Activated T-helper 17 cell treated with anti-CD3 and anti-CD28 coated beads, Interleukin-2, amount 50 U/mL, for 72 hours (primary cell): Measurements from ENCODE around the gene SLC23A2. TPM values are rescaled to one million over a fixed set of nuclear protein-coding genes. Genes with fewer than 3 reads are reported as not detected.
A peak's percentile ranks its signal among the peaks of the same experiment; 100 is the strongest.

Source experiments
- ATAC-seq: fragments of 150-1000 bp; cut with Tn5 transposase; replicated peaks from 2 replicates; pipeline ENCODE4 v1.10.0; 2021; ENCODE audit warnings: mild to moderate bottlenecking, moderate library complexity
- H3K27ac Mint-ChIP-seq: one replicate; pipeline ENCODE4 v1.8.0; 2022; ENCODE audit warnings: mixed read lengths
- H3K27me3 Mint-ChIP-seq: one replicate; pipeline ENCODE4 v1.8.0; 2022; ENCODE audit warnings: mixed read lengths
- H3K36me3 Mint-ChIP-seq: one replicate; pipeline ENCODE4 v1.8.0; 2022; ENCODE audit warnings: low read depth, mild to moderate bottlenecking, mixed read lengths
- H3K4me1 Mint-ChIP-seq: one replicate; pipeline ENCODE4 v1.8.0; 2022; ENCODE audit warnings: mixed read lengths
- H3K4me3 Mint-ChIP-seq: one replicate; pipeline ENCODE4 v1.8.0; 2022; ENCODE audit warnings: mild to moderate bottlenecking, mixed read lengths
- H3K9me3 Mint-ChIP-seq: one replicate; pipeline ENCODE4 v1.8.0; 2022; ENCODE audit warnings: mixed read lengths
- total RNA-seq, 2 donors: library from RNA; stranded (reverse); gene quantifications; one replicate each; pipeline ENCODE4 v1.2.3, GENCODE V29; 2022

The SLC23A2 gene
- total RNA-seq, 2 donors from 2014 or later: 9.0 to 17.2 TPM

- H3K4me3 Mint-ChIP-seq: no peak overlapping the region
- peak overlapping the region; percentile 10 for H3K27ac Mint-ChIP-seq
- H3K4me1 Mint-ChIP-seq: peaks cover 5% of the 10 kb centered on the region
- no peaks in the 10 kb centered on the region for H3K9me3 Mint-ChIP-seq
- ATAC-seq: no peak
- H3K36me3 Mint-ChIP-seq: peaks cover 18% of the 10 kb centered on the region
- no peaks in the 10 kb centered on the region for H3K27me3 Mint-ChIP-seq
Observed at GRCh38 chr20:4920655-4921054, 80.7 kb downstream of the SLC23A2 start.

- peaks cover 18% of the 10 kb centered on the region for H3K36me3 Mint-ChIP-seq
- no peak overlapping the region for H3K27ac Mint-ChIP-seq
- H3K4me3 Mint-ChIP-seq: no peak overlapping the region
- peaks cover 5% of the 10 kb centered on the region for H3K4me1 Mint-ChIP-seq
- ATAC-seq: no peak
- H3K27me3 Mint-ChIP-seq: no peaks in the 10 kb centered on the region
- no peaks in the 10 kb centered on the region for H3K9me3 Mint-ChIP-seq
Observed at GRCh38 chr20:4920131-4920530, 81.2 kb downstream of the SLC23A2 start.

GRCh38 chr20:4919047-4919704, 82.1 kb downstream of the SLC23A2 start:
- Mint-ChIP-seq H3K4me3 (no peak overlapping the region), H3K9me3 (no peaks in the 10 kb centered on the region), H3K27me3 (no peaks in the 10 kb centered on the region), H3K27ac (peak overlapping the region; percentile 31), H3K36me3 (peaks cover 15% of the 10 kb centered on the region), H3K4me1 (peaks cover 3% of the 10 kb centered on the region)
- ATAC-seq: no peak

- no peak for ATAC-seq
- Mint-ChIP-seq H3K4me1 (no peaks in the 10 kb centered on the region), H3K4me3 (no peak overlapping the region), H3K27ac (peak overlapping the region; percentile 31), H3K36me3 (peaks cover 12% of the 10 kb centered on the region), H3K9me3 (no peaks in the 10 kb centered on the region), H3K27me3 (no peaks in the 10 kb centered on the region)
Observed at GRCh38 chr20:4918473-4918872, 82.8 kb downstream of the SLC23A2 start.

- Mint-ChIP-seq H3K4me1 (peaks cover 3% of the 10 kb centered on the region), H3K36me3 (peaks cover 13% of the 10 kb centered on the region), H3K4me3 (no peak overlapping the region), H3K9me3 (no peaks in the 10 kb centered on the region), H3K27ac (peak overlapping the region; percentile 78), H3K27me3 (no peaks in the 10 kb centered on the region)
- no peak for ATAC-seq
Observed at GRCh38 chr20:4916971-4917881, 84.1 kb downstream of the SLC23A2 start.

GRCh38 chr20:4913147-4913546, 88.2 kb downstream of the SLC23A2 start:
- no peaks in the 10 kb centered on the region for H3K27me3 Mint-ChIP-seq
- H3K9me3 Mint-ChIP-seq: no peaks in the 10 kb centered on the region
- H3K36me3 Mint-ChIP-seq: peaks cover 28% of the 10 kb centered on the region
- ATAC-seq: no peak
- H3K27ac Mint-ChIP-seq: no peak overlapping the region
- no peak overlapping the region for H3K4me3 Mint-ChIP-seq
- H3K4me1 Mint-ChIP-seq: peaks cover 6% of the 10 kb centered on the region

GRCh38 chr20:4912380-4913142, 88.7 kb downstream of the SLC23A2 start:
- Mint-ChIP-seq H3K4me1 (peaks cover 6% of the 10 kb centered on the region), H3K36me3 (peaks cover 28% of the 10 kb centered on the region), H3K4me3 (no peak overlapping the region), H3K27ac (no peak overlapping the region), H3K27me3 (no peaks in the 10 kb centered on the region), H3K9me3 (no peaks in the 10 kb centered on the region)
- ATAC-seq: peak; percentile 38

- Mint-ChIP-seq H3K27me3 (no peaks in the 10 kb centered on the region), H3K36me3 (peaks cover 28% of the 10 kb centered on the region), H3K4me1 (peaks cover 6% of the 10 kb centered on the region), H3K9me3 (no peaks in the 10 kb centered on the region), H3K4me3 (no peak overlapping the region), H3K27ac (no peak overlapping the region)
- ATAC-seq: no peak
Observed at GRCh38 chr20:4910951-4911350, 90.4 kb downstream of the SLC23A2 start.

GRCh38 chr20:4905613-4906012, 95.7 kb downstream of the SLC23A2 start:
- Mint-ChIP-seq H3K27me3 (no peaks in the 10 kb centered on the region), H3K27ac (no peak overlapping the region), H3K36me3 (peaks cover 29% of the 10 kb centered on the region), H3K4me3 (no peak overlapping the region), H3K4me1 (peaks cover 5% of the 10 kb centered on the region), H3K9me3 (no peaks in the 10 kb centered on the region)
- ATAC-seq: no peak

- H3K4me3 Mint-ChIP-seq: no peak overlapping the region
- H3K27ac Mint-ChIP-seq: no peak overlapping the region
- H3K27me3 Mint-ChIP-seq: no peaks in the 10 kb centered on the region
- H3K4me1 Mint-ChIP-seq: peaks cover 5% of the 10 kb centered on the region
- H3K36me3 Mint-ChIP-seq: peaks cover 32% of the 10 kb centered on the region
- no peak for ATAC-seq
- H3K9me3 Mint-ChIP-seq: no peaks in the 10 kb centered on the region
Observed at GRCh38 chr20:4905195-4905594, 96.1 kb downstream of the SLC23A2 start.

- Mint-ChIP-seq H3K9me3 (no peaks in the 10 kb centered on the region), H3K36me3 (peaks cover 39% of the 10 kb centered on the region), H3K27me3 (no peaks in the 10 kb centered on the region), H3K27ac (no peak overlapping the region), H3K4me1 (peaks cover 5% of the 10 kb centered on the region), H3K4me3 (no peak overlapping the region)
- ATAC-seq: no peak
Observed at GRCh38 chr20:4904127-4904860, 97.0 kb downstream of the SLC23A2 start.

- Mint-ChIP-seq H3K4me3 (no peak overlapping the region), H3K27me3 (no peaks in the 10 kb centered on the region), H3K9me3 (no peaks in the 10 kb centered on the region), H3K36me3 (peaks cover 39% of the 10 kb centered on the region), H3K4me1 (peaks cover 9% of the 10 kb centered on the region), H3K27ac (no peak overlapping the region)
- no peak for ATAC-seq
Observed at GRCh38 chr20:4902788-4903187, 98.5 kb downstream of the SLC23A2 start.

GRCh38 chr20:4901031-4901818, 100.1 kb downstream of the SLC23A2 start:
- H3K36me3 Mint-ChIP-seq: peaks cover 39% of the 10 kb centered on the region
- no peak for ATAC-seq
- H3K27me3 Mint-ChIP-seq: no peaks in the 10 kb centered on the region
- peaks cover 9% of the 10 kb centered on the region for H3K4me1 Mint-ChIP-seq
- H3K9me3 Mint-ChIP-seq: no peaks in the 10 kb centered on the region
- H3K27ac Mint-ChIP-seq: no peak overlapping the region
- H3K4me3 Mint-ChIP-seq: no peak overlapping the region
